ENCODE measurements around the gene DAND5. TPM values are rescaled to one million over a fixed set of nuclear protein-coding genes. Genes with fewer than 3 reads are reported as not detected.

The DAND5 gene
- total and polyA plus RNA-seq, 2 of the 13 experiments (the other 11 are each of a cell fraction or from before 2014, with no cell fraction given), result 0.04 TPM; not detected in 1

DNA sequence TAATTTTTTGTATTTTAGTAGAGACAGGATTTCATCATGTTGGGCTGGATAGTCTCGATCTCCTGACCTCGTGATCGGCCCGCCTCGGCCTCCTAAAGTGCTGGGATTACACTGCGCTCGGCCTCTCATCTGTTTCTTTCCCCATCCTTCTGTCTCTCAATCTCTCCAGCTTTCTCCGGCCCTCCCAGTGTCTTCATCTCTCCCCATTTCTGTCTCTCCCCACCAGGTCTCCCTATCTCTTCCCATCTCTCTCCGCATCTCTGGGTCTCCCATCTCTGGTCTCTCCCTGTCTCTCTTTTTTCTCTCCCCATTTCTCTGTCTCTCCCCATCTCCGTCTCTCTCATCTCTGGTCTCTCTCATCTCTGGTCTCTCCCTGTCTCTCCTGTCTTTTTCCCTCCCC is 13.7 kb downstream of the DAND5 start:
- Histone ChIP-seq H2AFZ (ENCODE audit: low read length) (no peak overlapping the region), H3K9me3 (ENCODE audit: low read length) (no peaks in the 10 kb centered on the region), H3K79me2 (ENCODE audit: insufficient read depth, low read length) (no peaks in the 10 kb centered on the region), H3K27ac (ENCODE audit: extremely low read length, insufficient read depth, low read length) (no peak overlapping the region), H3K36me3 (replicated peaks in 1 of 2; ENCODE audit: control insufficient read depth in 1 of 2, insufficient read depth in 2 of 2, low read length in 2 of 2) (no peaks in the 10 kb centered on the region), H3K4me3 (replicated peaks in 1 of 3; ENCODE audit: insufficient read depth in 1 of 3, low read depth in 2 of 3, low read length in 3 of 3) (peak overlapping the region; percentile 34 to 47 (median 38); a peak in 3 of 6 replicates), H3K27me3 (ENCODE audit: control insufficient read depth in 1 of 2, insufficient read depth in 2 of 2, low read length in 2 of 2) (peaks cover 0 to 5% of the 10 kb centered on the region in 2 experiments; a peak in 1 of 5 replicates), H4K20me1 (ENCODE audit: insufficient read depth, low read length) (no peaks in the 10 kb centered on the region), H3K9ac (ENCODE audit: insufficient read depth, low read depth, low read length) (no peak overlapping the region), H3K4me2 (ENCODE audit: low read depth, low read length) (peak overlapping the region; percentile 67), H3K4me1 (ENCODE audit: insufficient read depth, low read length) (peaks cover 57% of the 10 kb centered on the region)
- in situ Hi-C loops (cut with HindIII; ENCODE audit: extremely low pct_ligation_motif_present, low pct_unique_long_range_greater_than_20kb), result no loop called here
- TF ChIP-seq SIX1 (CRISPR knock-in tag; IDR thresholded peaks at IDR 0.05; ENCODE audit: borderline replicate concordance) (no peak), ZNF205 (CRISPR knock-in tag; IDR thresholded peaks at IDR 0.05) (no peak), ZNF460 (CRISPR knock-in tag; IDR thresholded peaks at IDR 0.05; ENCODE audit: borderline replicate concordance) (no peak), MXD4 (CRISPR knock-in tag; IDR thresholded peaks at IDR 0.05) (no peak), ZNF138 (CRISPR knock-in tag; IDR thresholded peaks at IDR 0.05; ENCODE audit: low read depth) (no peak)
- TF ChIP-seq, protein P1, sequence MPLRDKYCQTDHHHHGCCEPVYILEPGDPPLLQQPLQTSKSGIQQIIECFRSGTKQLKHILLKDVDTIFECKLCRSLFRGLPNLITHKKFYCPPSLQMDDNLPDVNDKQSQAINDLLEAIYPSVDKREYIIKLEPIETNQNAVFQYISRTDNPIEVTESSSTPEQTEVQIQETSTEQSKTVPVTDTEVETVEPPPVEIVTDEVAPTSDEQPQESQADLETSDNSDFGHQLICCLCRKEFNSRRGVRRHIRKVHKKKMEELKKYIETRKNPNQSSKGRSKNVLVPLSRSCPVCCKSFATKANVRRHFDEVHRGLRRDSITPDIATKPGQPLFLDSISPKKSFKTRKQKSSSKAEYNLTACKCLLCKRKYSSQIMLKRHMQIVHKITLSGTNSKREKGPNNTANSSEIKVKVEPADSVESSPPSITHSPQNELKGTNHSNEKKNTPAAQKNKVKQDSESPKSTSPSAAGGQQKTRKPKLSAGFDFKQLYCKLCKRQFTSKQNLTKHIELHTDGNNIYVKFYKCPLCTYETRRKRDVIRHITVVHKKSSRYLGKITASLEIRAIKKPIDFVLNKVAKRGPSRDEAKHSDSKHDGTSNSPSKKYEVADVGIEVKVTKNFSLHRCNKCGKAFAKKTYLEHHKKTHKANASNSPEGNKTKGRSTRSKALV (CRISPR knock-in tag; IDR thresholded peaks at IDR 0.05), result no peak
- FAIRE-seq (no peak), DNase-seq (ENCODE audit: low spot score) (no peak), ATAC-seq (no peak)
- CTCF ChIA-PET (ENCODE audit: low intra/inter-chr PET ratio, low total read pairs), result interaction anchor here (2.4 to 3.8 kb wide), 2 partner anchors 78 to 111 kb away, joined by 11 to 29 read pairs; no protein-coding TSS in a partner anchor
- intact Hi-C loops (cut with micrococcal nuclease; ENCODE audit: unreplicated experiment), result no loop called here
- POLR2A ChIA-PET, result interaction anchor here (2.2 kb wide), 1 partner anchor 78 kb away, joined by 7 read pairs; no protein-coding TSS in a partner anchor
- no TSS peak for BruUV-seq (replicated peaks)
- 21% methylated on average over 10 of the region's 10 CpGs for WGBS (ENCODE audit: low lambda C conversion rate)

Data from HepG2 (cell line).